PC-9 (cell line): ENCODE measurements around the gene CCM2. TPM values are rescaled to one million over a fixed set of nuclear protein-coding genes. Genes with fewer than 3 reads are reported as not detected.
A peak's percentile ranks its signal among the peaks of the same experiment; 100 is the strongest.

Experiments
- BruUV-seq: library from RNA; stranded (reverse); fragments of 400-500 nt; replicated peaks from 2 replicates; lab custom pipeline; 2021; lab: Mats Ljungman, UMichigan
- CTCF ChIA-PET: fragments of 300-600 bp; sonication (Branson Sonifier 250); formaldehyde crosslinking; loops from one replicate; lab custom pipeline; 2022; ENCODE audit warnings: antibody characterized with exemption; lab: Charles Lee
- POLR2A ChIA-PET: fragments of 300-600 bp; sonication (Branson Sonifier 250); formaldehyde crosslinking; loops from one replicate; lab custom pipeline; 2022; ENCODE audit warnings: antibody characterized with exemption; ENCODE audit not compliant: unreplicated experiment; lab: Charles Lee
- DNase-seq, 2 experiments: peaks; one replicate each; pipeline versions ENCODE4 v3.0.0 to v3.0.0-alpha.2; 2015 to 2022; ENCODE audit warnings: mixed read lengths in 1 of 2
- H2AFZ ChIP-seq: fragments of 200-600 bp; sonication (generic); 2 replicates; pipeline ENCODE4 v1.8.1; 2017; ENCODE audit warnings: antibody characterized with exemption
- H3F3A ChIP-seq: fragments of 200-600 bp; sonication (generic); 2 replicates; pipeline ENCODE4 v1.8.1; 2017; ENCODE audit warnings: antibody characterized with exemption, mild to moderate bottlenecking, low read depth; ENCODE audit not compliant: insufficient read depth
- H3K27ac ChIP-seq: fragments of 200-600 bp; sonication (generic); 2 replicates; pipeline ENCODE4 v1.6.1; 2016; ENCODE audit warnings: mixed run types
- H3K27me3 ChIP-seq: fragments of 200-600 bp; sonication (generic); 2 replicates; pipeline ENCODE4 v1.6.1; 2016; ENCODE audit warnings: low read depth, mixed run types; ENCODE audit not compliant: insufficient read depth
- H3K36me3 ChIP-seq: fragments of 200-600 bp; sonication (generic); 2 replicates; pipeline ENCODE4 v1.6.1; 2016; ENCODE audit warnings: low read depth, mixed run types
- H3K4me1 ChIP-seq: fragments of 200-600 bp; sonication (generic); replicated peaks from 2 replicates; pipeline ENCODE4 v1.6.1; 2016; ENCODE audit warnings: mixed run types; ENCODE audit not compliant: insufficient read depth
- H3K4me2 ChIP-seq: fragments of 200-600 bp; sonication (generic); 2 replicates; pipeline ENCODE4 v1.6.1; 2017; ENCODE audit warnings: mixed run types
- H3K4me3 ChIP-seq: fragments of 200-600 bp; sonication (generic); 2 replicates; pipeline ENCODE4 v1.6.1; 2016; ENCODE audit warnings: mixed run types
- H3K79me2 ChIP-seq: fragments of 200-600 bp; sonication (generic); 2 replicates; pipeline ENCODE4 v1.6.1; 2017; ENCODE audit warnings: low read depth, mixed run types
- H3K9me2 ChIP-seq: fragments of 200-600 bp; sonication (generic); 2 replicates; pipeline ENCODE4 v1.8.1; 2017; ENCODE audit warnings: mild to moderate bottlenecking; ENCODE audit not compliant: insufficient read depth
- H3K9me3 ChIP-seq: fragments of 200-600 bp; sonication (generic); 2 replicates; pipeline ENCODE4 v1.8.1; 2016; ENCODE audit warnings: low read depth; ENCODE audit not compliant: insufficient read depth
- H4K20me1 ChIP-seq: fragments of 200-600 bp; sonication (generic); 2 replicates; pipeline ENCODE4 v1.8.1; 2017; ENCODE audit not compliant: insufficient read depth
- CTCF ChIP-seq: fragments of 200-600 bp; sonication (generic); conservative IDR thresholded peaks from 2 replicates; pipeline ENCODE4 v1.6.1; 2017; ENCODE audit warnings: mixed run types, antibody characterized with exemption, mild to moderate bottlenecking, moderate library complexity
- EZH2 ChIP-seq: fragments of 200-600 bp; sonication (generic); IDR thresholded peaks from 2 replicates; pipeline ENCODE4 v1.8.0; 2017; ENCODE audit warnings: antibody characterized with exemption, low read depth
- intact Hi-C: fragments of 100-400 bp; cut with micrococcal nuclease; formaldehyde crosslinking; loops from one replicate; pipeline ENCODE4 v1.10.0; 2022; ENCODE audit not compliant: unreplicated experiment
- total RNA-seq: library from RNA; stranded (reverse); gene quantifications from 2 replicates; pipeline ENCODE4 v1.2.3, GENCODE V29; 2021

Gene CCM2
- total RNA-seq, 1 experiment from 2014 or later, result 54.2 TPM

DNA sequence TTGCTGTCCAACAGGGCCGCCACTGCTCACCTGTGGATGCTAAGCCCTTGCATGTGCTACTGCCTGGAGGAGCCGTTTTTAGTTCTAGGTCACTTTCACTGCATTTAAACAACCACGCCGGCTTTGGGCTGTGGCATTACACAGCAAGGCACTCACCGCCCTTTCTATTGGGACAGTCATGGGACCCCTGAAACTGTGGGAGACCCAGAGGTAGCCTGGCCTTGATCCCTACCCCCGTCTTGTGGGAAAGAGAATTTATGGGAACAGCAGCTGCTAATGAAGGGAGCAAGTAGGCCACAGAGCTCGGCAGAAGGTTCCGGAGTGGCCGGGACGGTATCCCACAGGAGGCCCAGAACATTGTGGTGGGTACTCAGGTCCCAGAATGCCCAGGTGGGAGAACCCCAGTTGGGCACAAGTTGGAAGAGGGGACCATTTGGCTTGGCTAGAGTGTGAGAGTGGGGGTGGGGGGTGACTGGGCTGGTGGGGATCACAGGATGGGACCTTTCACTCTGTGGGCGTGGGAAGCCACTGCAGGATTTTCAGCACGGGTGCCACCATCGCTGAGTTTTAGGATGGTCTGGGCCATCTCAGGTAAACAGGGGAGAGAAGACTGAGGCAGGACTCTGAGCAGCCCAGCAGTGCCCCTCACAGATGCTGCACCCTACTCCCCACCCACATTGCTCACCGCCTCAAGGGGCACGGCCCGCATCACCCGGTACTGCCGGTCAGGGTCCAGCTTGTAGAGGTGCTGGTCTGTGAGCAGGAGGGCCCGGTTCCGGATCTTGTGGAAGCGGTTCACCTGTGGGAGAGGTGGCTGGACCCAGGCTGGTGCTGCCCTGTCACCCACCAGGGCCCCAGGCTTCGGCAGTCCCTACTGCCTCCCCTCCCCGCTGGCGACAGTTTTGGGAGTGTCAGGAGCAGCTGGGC lies 36.4 kb upstream of the CCM2 start:
- Histone ChIP-seq H3K4me2 (no peak overlapping the region), H3K9me3 (no peaks in the 10 kb centered on the region), H2AFZ (no peak overlapping the region), H3K27ac (no peak overlapping the region), H3K36me3 (no peaks in the 10 kb centered on the region), H3K4me3 (no peak overlapping the region), H3K4me1 (peaks cover 21% of the 10 kb centered on the region), H4K20me1 (no peaks in the 10 kb centered on the region), H3F3A (peaks cover 10% of the 10 kb centered on the region; the same call in 1 of the 2 replicates), H3K9me2 (no peaks in the 10 kb centered on the region), H3K27me3 (no peaks in the 10 kb centered on the region), H3K79me2 (no peaks in the 10 kb centered on the region)
- no peak for DNase-seq
- POLR2A ChIA-PET, result no interaction called here
- intact Hi-C loops, result no loop called here
- CTCF ChIA-PET, result interaction anchor here (0.6 kb wide), 1 partner anchor 858 kb away, joined by 5 read pairs; no protein-coding TSS in a partner anchor
- BruUV-seq, result no TSS peak
- TF ChIP-seq EZH2 (no peak), CTCF (no peak)

GRCh38 chr7:44964384-44964830 lies 35.6 kb upstream of the CCM2 start:
- peaks cover 21% of the 10 kb centered on the region for H3K4me1 ChIP-seq
- ChIA-PET CTCF (interaction anchor here (0.6 kb wide), 1 partner anchor 859 kb away, joined by 5 read pairs; no protein-coding TSS in a partner anchor), POLR2A (no interaction called here)
- no peak overlapping the region for H2AFZ ChIP-seq
- TF ChIP-seq CTCF, result peak; percentile 48; the same call in 1 of the 2 replicates
- no peak for TF ChIP-seq EZH2
- no peaks in the 10 kb centered on the region for H3K9me3 ChIP-seq
- no peaks in the 10 kb centered on the region for H3K79me2 ChIP-seq
- DNase-seq, result no peak
- intact Hi-C loops, result no loop called here
- peaks cover 3% of the 10 kb centered on the region; the same call in 1 of the 2 replicates for H3F3A ChIP-seq
- H3K36me3 ChIP-seq, result no peaks in the 10 kb centered on the region
- H3K27me3 ChIP-seq, result no peaks in the 10 kb centered on the region
- no peaks in the 10 kb centered on the region for H3K9me2 ChIP-seq
- H3K4me2 ChIP-seq, result no peak overlapping the region
- H3K27ac ChIP-seq, result no peak overlapping the region
- no TSS peak for BruUV-seq
- H4K20me1 ChIP-seq, result no peaks in the 10 kb centered on the region
- no peak overlapping the region for H3K4me3 ChIP-seq

DNA sequence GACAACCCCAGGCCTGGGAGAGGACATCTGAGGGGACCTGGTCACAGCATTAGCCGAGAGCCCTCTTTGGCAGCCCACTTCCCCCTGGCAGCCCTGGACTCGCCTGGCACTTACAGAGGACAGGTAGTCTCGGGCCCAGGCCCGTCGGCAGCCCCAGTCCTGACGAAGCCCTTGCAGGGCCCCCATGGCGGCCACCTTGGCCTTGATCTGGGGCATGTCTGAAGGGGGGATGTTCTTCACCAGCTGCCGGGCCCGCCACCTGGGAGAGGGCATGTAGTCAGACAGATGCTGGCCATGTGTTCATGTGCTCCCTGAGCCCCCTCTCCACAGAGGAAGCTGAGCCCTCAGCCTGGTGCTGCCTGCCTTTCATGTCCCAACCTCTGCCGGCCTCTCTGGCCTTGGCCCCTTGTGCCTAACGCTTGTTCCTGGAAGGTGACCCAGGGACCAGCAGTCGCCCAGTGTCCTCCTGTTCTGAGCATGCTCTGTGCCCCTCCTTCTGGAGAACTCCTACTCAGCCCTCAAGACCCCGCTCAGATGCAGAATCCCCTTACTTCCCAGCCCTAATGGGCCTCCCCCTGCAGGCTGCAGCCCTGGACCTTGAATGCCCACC lies 35.1 kb upstream of the CCM2 start:
- Histone ChIP-seq H2AFZ (no peak overlapping the region), H3K27ac (no peak overlapping the region), H3K79me2 (no peaks in the 10 kb centered on the region), H3F3A (peaks cover 3% of the 10 kb centered on the region; the same call in 1 of the 2 replicates), H3K9me2 (no peaks in the 10 kb centered on the region), H3K9me3 (no peaks in the 10 kb centered on the region), H3K36me3 (no peaks in the 10 kb centered on the region), H4K20me1 (no peaks in the 10 kb centered on the region), H3K27me3 (no peaks in the 10 kb centered on the region), H3K4me2 (no peak overlapping the region), H3K4me1 (peaks cover 17% of the 10 kb centered on the region), H3K4me3 (no peak overlapping the region)
- no peak for DNase-seq
- TF ChIP-seq CTCF, result no peak
- no peak for TF ChIP-seq EZH2
- ChIA-PET CTCF (no interaction called here), POLR2A (no interaction called here)
- no TSS peak for BruUV-seq
- intact Hi-C loops, result no loop called here
